ENCODE data around the gene OR10A6.

OR10A6 gene

GRCh38 chr11:7890417-7891172 is 40.5 kb downstream of the OR10A6 start:
- peaks cover 8% of the 10 kb centered on the region for H3K36me3 Mint-ChIP-seq (ENCODE audit: low read depth)
- peak overlapping the region; percentile 59 for H3K4me3 Mint-ChIP-seq
- no peaks in the 10 kb centered on the region for H3K9me3 Mint-ChIP-seq
- H3K27ac Mint-ChIP-seq = peak overlapping the region; percentile 95
- H3K27me3 Mint-ChIP-seq (ENCODE audit: low read depth, poor library complexity) = no peaks in the 10 kb centered on the region
- peaks cover 40% of the 10 kb centered on the region for H3K4me1 Mint-ChIP-seq
- peak; percentile 18 for DNase-seq
- no peak for TF ChIP-seq CTCF (IDR thresholded peaks at IDR 0.05)

GRCh38 chr11:7889985-7890384 is 41.1 kb downstream of the OR10A6 start:
- Mint-ChIP-seq H3K9me3 (no peaks in the 10 kb centered on the region), H3K27me3 (ENCODE audit: low read depth, poor library complexity) (no peaks in the 10 kb centered on the region), H3K27ac (peak overlapping the region; percentile 60), H3K36me3 (ENCODE audit: low read depth) (peaks cover 1% of the 10 kb centered on the region), H3K4me1 (peaks cover 40% of the 10 kb centered on the region), H3K4me3 (peak overlapping the region; percentile 59)
- TF ChIP-seq CTCF (IDR thresholded peaks at IDR 0.05) = no peak
- no peak for DNase-seq

- H3K27ac Mint-ChIP-seq = no peak overlapping the region
- H3K4me1 Mint-ChIP-seq = peaks cover 5% of the 10 kb centered on the region
- H3K27me3 Mint-ChIP-seq (ENCODE audit: low read depth, poor library complexity) = no peaks in the 10 kb centered on the region
- no peak for DNase-seq
- H3K36me3 Mint-ChIP-seq (ENCODE audit: low read depth) = no peaks in the 10 kb centered on the region
- TF ChIP-seq CTCF (IDR thresholded peaks at IDR 0.05) = no peak
- H3K9me3 Mint-ChIP-seq = no peaks in the 10 kb centered on the region
- H3K4me3 Mint-ChIP-seq = no peak overlapping the region
These were observed 48.2 kb downstream of the OR10A6 start for GRCh38 chr11:7882860-7883259.
